IMR-90 (cell line): ENCODE results near the gene ZRANB3. TPM values are rescaled to one million over a fixed set of nuclear protein-coding genes. Genes with fewer than 3 reads are reported as not detected.

Experiments
- ATAC-seq: fragments of 200-7000 bp; cut with Tn5 transposase; 2 replicates; pipeline ENCODE4 v1.9.1; 2020; ENCODE audit warnings: low read depth, mild to moderate bottlenecking, moderate library complexity
- BruUV-seq: library from RNA; stranded (reverse); fragments of 400-500 nt; replicated peaks from 2 replicates; lab custom pipeline; 2021; lab: Mats Ljungman, UMichigan
- CTCF ChIA-PET: fragments of 300-600 bp; formaldehyde crosslinking; extraction: SDS; loops from one replicate; lab custom pipeline; 2021; ENCODE audit warnings: antibody characterized with exemption; lab: Yijun Ruan, JAX
- POLR2A ChIA-PET: fragments of 300-600 bp; sonication (Branson Sonifier 250); formaldehyde crosslinking; loops from one replicate; lab custom pipeline; 2022; ENCODE audit warnings: antibody characterized with exemption; ENCODE audit not compliant: unreplicated experiment; lab: Charles Lee
- DNase-seq: peaks from one replicate; pipeline ENCODE4 v3.0.0; 2013
- H2AFZ ChIP-seq: replicated peaks from 2 replicates; pipeline ENCODE3; 2013; ENCODE audit warnings: low read length, mild to moderate bottlenecking; ENCODE audit not compliant: poor library complexity
- H2AK5ac ChIP-seq: 2 replicates; pipeline ENCODE4 v1.6.1; 2013; ENCODE audit warnings: low read depth, low read length, inconsistent platforms
- H2AK9ac ChIP-seq: replicated peaks from 2 replicates; pipeline ENCODE3; 2013; ENCODE audit warnings: mild to moderate bottlenecking, low read depth, low read length, moderate library complexity; ENCODE audit not compliant: poor library complexity
- H2BK120ac ChIP-seq: 2 replicates; pipeline ENCODE4 v1.6.1; 2013; ENCODE audit warnings: low read depth, low read length, inconsistent platforms
- H2BK15ac ChIP-seq: 3 replicates; pipeline ENCODE4 v1.6.1; 2013; ENCODE audit warnings: low read depth, low read length, inconsistent platforms
- H2BK20ac ChIP-seq: 2 replicates; pipeline ENCODE4 v1.6.1; 2013; ENCODE audit warnings: low read depth, mild to moderate bottlenecking, inconsistent platforms, low read length, moderate library complexity
- H2BK5ac ChIP-seq: 2 replicates; pipeline ENCODE4 v1.6.1; 2013; ENCODE audit warnings: mild to moderate bottlenecking, low read depth, low read length, inconsistent platforms; ENCODE audit not compliant: poor library complexity, severe bottlenecking
- H3K14ac ChIP-seq: replicated peaks from 2 replicates; pipeline ENCODE4 v1.6.1; 2013; ENCODE audit warnings: low read depth, low read length, inconsistent platforms
- H3K18ac ChIP-seq: 2 replicates; pipeline ENCODE4 v1.6.1; 2013; ENCODE audit warnings: low read depth, low read length, control low read depth
- H3K23ac ChIP-seq: 2 replicates; pipeline ENCODE4 v1.6.1; 2013; ENCODE audit warnings: low read depth, low read length, inconsistent platforms
- H3K27ac ChIP-seq: 2 replicates; pipeline ENCODE4 v1.5.1; 2013; ENCODE audit warnings: mild to moderate bottlenecking, control low read depth, low read length; ENCODE audit not compliant: insufficient read depth
- H3K27me3 ChIP-seq: 2 replicates; pipeline ENCODE4 v1.6.1; 2013; ENCODE audit warnings: low read length; ENCODE audit not compliant: control insufficient read depth, insufficient read depth
- H3K36me3 ChIP-seq: 2 replicates; pipeline ENCODE4 v1.6.1; 2013; ENCODE audit warnings: low read length, mixed read lengths; ENCODE audit not compliant: control insufficient read depth, insufficient read depth
- H3K4ac ChIP-seq: 2 replicates; pipeline ENCODE4 v1.6.1; 2013; ENCODE audit warnings: low read depth, low read length, inconsistent platforms
- H3K4me1 ChIP-seq: 2 replicates; pipeline ENCODE4 v1.6.1; 2013; ENCODE audit warnings: low read length, mixed read lengths; ENCODE audit not compliant: control insufficient read depth, insufficient read depth
- H3K4me2 ChIP-seq: 2 replicates; pipeline ENCODE4 v1.6.1; 2013; ENCODE audit warnings: low read depth, mild to moderate bottlenecking, control low read depth, low read length, moderate library complexity
- H3K4me3 ChIP-seq: 2 replicates; pipeline ENCODE4 v1.5.1; 2013; ENCODE audit warnings: low read depth, mild to moderate bottlenecking, control low read depth, low read length, moderate library complexity; ENCODE audit not compliant: insufficient read depth
- H3K56ac ChIP-seq: 2 replicates; pipeline ENCODE4 v1.6.1; 2013; ENCODE audit warnings: low read length, inconsistent platforms; ENCODE audit not compliant: insufficient read depth; ENCODE audit errors: extremely low read depth
- H3K79me1 ChIP-seq, 2 experiments: 2 replicates each; pipeline ENCODE4 v1.6.1; 2013; ENCODE audit warnings: low read length in 2 of 2, inconsistent platforms in 1 of 2, low read depth in 1 of 2
- H3K9ac ChIP-seq: 2 replicates; pipeline ENCODE4 v1.6.1; 2013; ENCODE audit warnings: low read depth, low read length, control low read depth
- H3K9me1 ChIP-seq: 2 replicates; pipeline ENCODE4 v1.6.1; 2013; ENCODE audit warnings: low read length, inconsistent platforms; ENCODE audit not compliant: insufficient read depth
- H3K9me3 ChIP-seq: 2 replicates; pipeline ENCODE4 v1.6.1; 2013; ENCODE audit warnings: low read length; ENCODE audit not compliant: control insufficient read depth, insufficient read depth
- H4K20me1 ChIP-seq: 2 replicates; pipeline ENCODE4 v1.6.1; 2013; ENCODE audit warnings: low read length, inconsistent platforms; ENCODE audit not compliant: insufficient read depth
- H4K5ac ChIP-seq: 2 replicates; pipeline ENCODE4 v1.6.1; 2013; ENCODE audit warnings: mild to moderate bottlenecking, low read depth, low read length, control low read depth
- H4K8ac ChIP-seq, 2 experiments: 2 replicates each; pipeline ENCODE4 v1.6.1; 2013; ENCODE audit warnings: low read depth in 2 of 2, low read length in 2 of 2, control low read depth in 1 of 2, inconsistent platforms in 1 of 2
- H4K91ac ChIP-seq: 2 replicates; pipeline ENCODE4 v1.6.1; 2013; ENCODE audit warnings: low read depth, low read length, inconsistent platforms; ENCODE audit not compliant: insufficient read depth
- MAFK ChIP-seq: IDR thresholded peaks from 2 replicates; pipeline ENCODE4 v1.6.1; 2012; ENCODE audit warnings: low read depth, low read length, improper control_type of control experiment
- MAZ ChIP-seq: IDR thresholded peaks from 2 replicates; pipeline ENCODE4 v1.6.1; 2012; ENCODE audit warnings: low read depth, mild to moderate bottlenecking, low read length, improper control_type of control experiment, moderate library complexity, borderline replicate concordance
- MXI1 ChIP-seq: IDR thresholded peaks from 2 replicates; pipeline ENCODE4 v1.6.1; 2012; ENCODE audit warnings: low read depth, mild to moderate bottlenecking, low read length, moderate library complexity, borderline replicate concordance
- RAD21 ChIP-seq: IDR thresholded peaks from 2 replicates; pipeline ENCODE4 v1.6.1; 2012; ENCODE audit warnings: low read length, improper control_type of control experiment
- USF2 ChIP-seq: fragments of 150-350 bp; IDR thresholded peaks from 2 replicates; pipeline ENCODE4 v1.6.1; 2017; ENCODE audit warnings: mild to moderate bottlenecking, antibody characterized with exemption, low read length, low read depth
- dilution Hi-C: fragments of 300-500 bp; cut with HindIII; formaldehyde crosslinking; loops from one replicate; pipeline ENCODE4 v1.14.3; 2018; ENCODE audit warnings: low sequenced_read_pairs; ENCODE audit not compliant: unreplicated experiment
- in situ Hi-C: fragments of 300-500 bp; cut with MboI; formaldehyde crosslinking; loops from 3 replicates; pipeline ENCODE4 v1.14.3; 2019; ENCODE audit warnings: low sequenced_read_pairs, inconsistent platforms, mixed read lengths
- intact Hi-C: fragments of 100-400 bp; cut with micrococcal nuclease; formaldehyde crosslinking; loops from 2 replicates; pipeline ENCODE4 v1.10.0; 2022
- polyA plus RNA-seq, 3 experiments: library from polyadenylated mRNA; depleted of rRNA; stranded (reverse); fragments of >200 nt; gene quantifications; 2 replicates each; pipeline ENCODE4 v1.2.3, GENCODE V29; 2012; ENCODE audit warnings: low replicate concordance in 1 of 3
- total RNA-seq: library from RNA; depleted of rRNA; stranded (reverse); fragments of >200 nt; gene quantifications from 2 replicates; pipeline ENCODE4 v1.2.3, GENCODE V29; 2012

Gene ZRANB3
- total and polyA plus RNA-seq, 2 of the 4 experiments (the other 2 are of a cell fraction), result 3.4 to 9.3 TPM

DNA sequence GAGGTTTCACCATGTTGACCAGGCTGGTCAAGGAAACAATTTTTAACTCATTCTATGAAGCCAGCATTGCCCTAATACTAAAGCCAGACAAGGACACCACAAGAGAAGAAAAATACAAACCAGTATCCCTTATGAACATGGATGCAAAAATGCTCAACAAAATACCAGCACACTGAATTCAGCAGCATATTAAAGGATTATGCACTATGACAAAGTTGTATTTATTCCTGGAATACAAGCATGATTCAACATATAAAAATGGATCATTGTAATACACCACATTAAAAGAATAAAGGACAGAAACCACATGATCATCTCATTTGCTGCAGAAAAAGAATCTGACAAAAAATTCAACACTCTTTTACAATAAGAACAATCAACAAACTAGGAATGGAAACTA is 340.2 kb downstream of the ZRANB3 start:
- no peak for DNase-seq
- Histone ChIP-seq H3K18ac (no peak overlapping the region), H3K36me3 (no peaks in the 10 kb centered on the region), H2BK15ac (no peak overlapping the region), H4K20me1 (no peaks in the 10 kb centered on the region), H3K9me3 (no peaks in the 10 kb centered on the region), H3K56ac (no peak overlapping the region), H4K5ac (no peak overlapping the region), H3K27ac (no peak overlapping the region), H3K4me1 (no peaks in the 10 kb centered on the region), H2AK9ac (no peak overlapping the region), H2AFZ (no peak overlapping the region), H3K9me1 (no peaks in the 10 kb centered on the region), H3K4me2 (no peak overlapping the region), H4K8ac (no peak overlapping the region), H2BK120ac (no peak overlapping the region), H2BK20ac (no peak overlapping the region), H3K4me3 (no peak overlapping the region), H3K79me1 (no peaks in the 10 kb centered on the region), H3K23ac (no peak overlapping the region), H4K91ac (no peak overlapping the region), H3K14ac (no peak overlapping the region), H3K9ac (no peak overlapping the region), H3K4ac (no peak overlapping the region), H2AK5ac (no peak overlapping the region), H2BK5ac (no peak overlapping the region), H3K27me3 (no peaks in the 10 kb centered on the region)
- no peak for ATAC-seq
- no peak for TF ChIP-seq RAD21
- TF ChIP-seq MXI1, result no peak
- TF ChIP-seq MAFK, result no peak
- TF ChIP-seq MAZ, result no peak
- TF ChIP-seq USF2, result no peak
- CTCF ChIA-PET, result no interaction called here
- in situ Hi-C loops (no loop called here), dilution Hi-C loops (no loop called here), intact Hi-C loops (no loop called here)
- POLR2A ChIA-PET, result no interaction called here
- BruUV-seq, result no TSS peak
